ENCODE measurements around the gene AMBRA1. TPM values are rescaled to one million over a fixed set of nuclear protein-coding genes. Genes with fewer than 3 reads are reported as not detected.

AMBRA1 gene
- total and polyA plus RNA-seq, 2 donors (not counting 3 experiments of a cell fraction or from before 2014, with no cell fraction given): 18.4 to 32.4 TPM

DNA sequence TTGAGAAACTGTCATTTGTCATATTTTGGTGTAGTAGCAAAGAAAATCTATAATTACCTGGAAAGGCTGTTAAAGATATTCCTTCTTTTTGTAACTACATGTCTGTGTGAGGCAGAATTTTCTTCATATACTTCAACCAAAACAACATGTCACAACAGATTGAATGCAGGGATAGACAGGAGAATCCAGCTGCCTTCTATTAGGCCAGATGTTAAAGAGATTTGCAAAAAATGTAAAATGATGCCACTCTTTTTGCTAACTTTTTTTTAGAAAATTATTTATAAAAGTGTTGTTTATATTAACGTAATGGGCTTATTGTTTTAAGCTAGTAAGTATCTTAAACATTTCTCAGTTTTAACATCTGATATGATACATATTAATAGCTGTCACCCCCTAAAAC is 233.9 kb downstream of the AMBRA1 start:
- intact Hi-C loops (cut with micrococcal nuclease): no loop called here
- H4K20me1 ChIP-seq (replicated peaks; ENCODE audit: control insufficient read depth, extremely low read depth, insufficient read depth, low read length): peaks cover 4% of the 10 kb centered on the region

More for the DNA sequence above, 233.9 kb downstream of the AMBRA1 start:
- Histone ChIP-seq H2AFZ (ENCODE audit: low read depth, low read length) (no peak overlapping the region), H3K27me3 (ENCODE audit: control insufficient read depth in 2 of 2, insufficient read depth in 2 of 2, low read length in 2 of 2) (no peaks in the 10 kb centered on the region), H3K9me1 (replicated peaks; ENCODE audit: control insufficient read depth, extremely low read depth, insufficient read depth, low read length) (no peaks in the 10 kb centered on the region), H3K9me3 (replicated peaks; ENCODE audit: control insufficient read depth, insufficient read depth, low read length) (no peaks in the 10 kb centered on the region), H3K4me2 (ENCODE audit: insufficient read depth, low read length) (no peak overlapping the region), H3K4me1 (ENCODE audit: control insufficient read depth, extremely low read depth, insufficient read depth, low read length) (peaks cover 34% of the 10 kb centered on the region), H3K9ac (replicated peaks; ENCODE audit: extremely low read depth, insufficient read depth, low read length) (no peak overlapping the region), H3K27ac (ENCODE audit: insufficient read depth, low read depth, low read length) (no peak overlapping the region), H3K79me2 (ENCODE audit: control insufficient read depth, insufficient read depth, low read length) (peaks cover 58% of the 10 kb centered on the region), H3K4me3 (replicated peaks in 1 of 3; ENCODE audit: insufficient read depth in 1 of 3, low read depth in 1 of 3, low read length in 3 of 3) (no peak overlapping the region), H3K36me3 (ENCODE audit: control insufficient read depth in 2 of 2, extremely low read depth in 1 of 2, insufficient read depth in 2 of 2, low read length in 2 of 2) (peaks cover 0 to 3% of the 10 kb centered on the region in 2 experiments)
- TF ChIP-seq, protein P1, sequence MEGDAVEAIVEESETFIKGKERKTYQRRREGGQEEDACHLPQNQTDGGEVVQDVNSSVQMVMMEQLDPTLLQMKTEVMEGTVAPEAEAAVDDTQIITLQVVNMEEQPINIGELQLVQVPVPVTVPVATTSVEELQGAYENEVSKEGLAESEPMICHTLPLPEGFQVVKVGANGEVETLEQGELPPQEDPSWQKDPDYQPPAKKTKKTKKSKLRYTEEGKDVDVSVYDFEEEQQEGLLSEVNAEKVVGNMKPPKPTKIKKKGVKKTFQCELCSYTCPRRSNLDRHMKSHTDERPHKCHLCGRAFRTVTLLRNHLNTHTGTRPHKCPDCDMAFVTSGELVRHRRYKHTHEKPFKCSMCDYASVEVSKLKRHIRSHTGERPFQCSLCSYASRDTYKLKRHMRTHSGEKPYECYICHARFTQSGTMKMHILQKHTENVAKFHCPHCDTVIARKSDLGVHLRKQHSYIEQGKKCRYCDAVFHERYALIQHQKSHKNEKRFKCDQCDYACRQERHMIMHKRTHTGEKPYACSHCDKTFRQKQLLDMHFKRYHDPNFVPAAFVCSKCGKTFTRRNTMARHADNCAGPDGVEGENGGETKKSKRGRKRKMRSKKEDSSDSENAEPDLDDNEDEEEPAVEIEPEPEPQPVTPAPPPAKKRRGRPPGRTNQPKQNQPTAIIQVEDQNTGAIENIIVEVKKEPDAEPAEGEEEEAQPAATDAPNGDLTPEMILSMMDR (IDR thresholded peaks at IDR 0.05; ENCODE audit: extremely low read depth in 1 of 2, insufficient read depth in 1 of 2, low read depth in 1 of 2, low read length in 2 of 2): no peak
- TF ChIP-seq, protein P2, sequence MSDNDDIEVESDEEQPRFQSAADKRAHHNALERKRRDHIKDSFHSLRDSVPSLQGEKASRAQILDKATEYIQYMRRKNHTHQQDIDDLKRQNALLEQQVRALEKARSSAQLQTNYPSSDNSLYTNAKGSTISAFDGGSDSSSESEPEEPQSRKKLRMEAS (IDR thresholded peaks at IDR 0.05; ENCODE audit: insufficient read depth, insufficient read length): no peak
- TF ChIP-seq MYC (IDR thresholded peaks at IDR 0.05; ENCODE audit: low read depth, low read length) (no peak), GATA2 (IDR thresholded peaks at IDR 0.05; ENCODE audit: insufficient read depth, insufficient read length, low read depth, low read length) (no peak), POLR2A (IDR thresholded peaks at IDR 0.05; ENCODE audit: low read depth, low read length) (no peak), FOS (IDR thresholded peaks at IDR 0.05; ENCODE audit: borderline replicate concordance, insufficient read depth, low read length) (no peak), EZH2 (IDR thresholded peaks at IDR 0.05; ENCODE audit: borderline replicate concordance, low read depth, low read length, severe bottlenecking) (no peak), POLR2AphosphoS5 (IDR thresholded peaks at IDR 0.05; ENCODE audit: insufficient read depth, low read depth, low read length) (no peak), JUN (IDR thresholded peaks at IDR 0.05; ENCODE audit: borderline replicate concordance, insufficient read depth, insufficient read length, low read depth) (no peak)
- DNase-seq (ENCODE audit: low read depth, low spot score) (no peak), FAIRE-seq (no peak)
- dilution Hi-C loops (cut with MboI; ENCODE audit: extremely low pct_ligation_motif_present, low sequenced_read_pairs): no loop called here
- no TSS peak for BruUV-seq (replicated peaks)
- CTCF ChIA-PET: interaction anchor here (1.4 to 11.6 kb wide), 3 partner anchors 8 to 23 kb away, joined by 3 to 200 read pairs (median 4); partner anchors contain the start of gene DGKZ
- POLR2A ChIA-PET: no interaction called here
